Retinal pigment epithelial cell (primary cell): ENCODE measurements around the gene UBASH3B.

Experiments used
- DNase-seq: peaks from one replicate; pipeline ENCODE4 v3.0.0-alpha.2; 2010; ENCODE audit warnings: low read depth
- H3K4me3 ChIP-seq: 2 replicates; pipeline ENCODE4 v1.5.1; 2011; ENCODE audit warnings: mild to moderate bottlenecking, low read length, control low read depth, moderate library complexity
- TF ChIP-seq, protein P1 (sequence below): conservative IDR thresholded peaks from 2 replicates; pipeline ENCODE4 v1.5.1; 2011; ENCODE audit warnings: low read depth, low read length, control low read depth, inconsistent platforms

UBASH3B gene

DNA sequence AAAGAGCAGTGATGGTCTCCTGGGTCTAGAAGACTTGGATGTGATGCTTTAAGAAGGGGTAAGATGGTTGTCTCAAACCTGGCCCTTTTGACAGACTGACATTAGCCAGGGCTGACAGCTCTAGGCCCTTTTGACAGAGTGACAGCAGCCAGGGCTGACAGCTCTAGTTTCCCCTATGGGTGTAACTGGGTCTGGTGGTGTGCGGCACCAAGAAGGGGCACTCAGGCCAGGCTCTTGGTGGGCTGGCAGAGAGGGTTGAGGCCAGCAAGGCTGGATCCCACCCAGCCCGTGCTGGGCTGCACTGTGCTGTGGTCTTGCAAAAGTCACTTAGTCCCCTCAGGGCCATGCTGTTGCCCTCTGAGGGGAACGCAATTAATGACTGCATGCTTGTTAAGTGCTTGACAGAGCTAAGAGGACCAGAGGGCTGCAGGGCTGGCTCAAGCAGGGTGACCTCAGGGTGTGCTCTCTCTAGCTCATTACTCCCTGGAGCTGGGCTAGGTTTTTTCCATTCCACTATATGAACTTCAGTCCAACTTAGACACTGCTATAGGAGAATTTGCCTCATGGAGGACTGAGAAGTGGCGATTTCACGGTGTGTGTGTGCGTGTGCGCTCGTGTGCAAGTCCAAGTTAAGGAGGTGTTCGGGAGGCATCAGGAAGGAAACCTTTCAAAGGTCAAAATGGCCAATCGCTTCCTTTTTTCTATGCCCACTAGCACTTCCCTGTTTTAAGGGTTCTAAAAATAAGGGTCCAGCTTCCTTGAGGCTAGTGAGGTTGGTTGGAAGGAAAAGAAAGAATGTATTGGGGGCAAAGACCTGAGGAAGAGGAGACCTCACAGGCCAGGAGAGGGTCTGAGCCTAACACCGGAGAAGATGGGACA lies 4.4 kb downstream of the UBASH3B start:
- DNase-seq: no peak
- H3K4me3 ChIP-seq: no peak overlapping the region
- TF ChIP-seq, protein P1, sequence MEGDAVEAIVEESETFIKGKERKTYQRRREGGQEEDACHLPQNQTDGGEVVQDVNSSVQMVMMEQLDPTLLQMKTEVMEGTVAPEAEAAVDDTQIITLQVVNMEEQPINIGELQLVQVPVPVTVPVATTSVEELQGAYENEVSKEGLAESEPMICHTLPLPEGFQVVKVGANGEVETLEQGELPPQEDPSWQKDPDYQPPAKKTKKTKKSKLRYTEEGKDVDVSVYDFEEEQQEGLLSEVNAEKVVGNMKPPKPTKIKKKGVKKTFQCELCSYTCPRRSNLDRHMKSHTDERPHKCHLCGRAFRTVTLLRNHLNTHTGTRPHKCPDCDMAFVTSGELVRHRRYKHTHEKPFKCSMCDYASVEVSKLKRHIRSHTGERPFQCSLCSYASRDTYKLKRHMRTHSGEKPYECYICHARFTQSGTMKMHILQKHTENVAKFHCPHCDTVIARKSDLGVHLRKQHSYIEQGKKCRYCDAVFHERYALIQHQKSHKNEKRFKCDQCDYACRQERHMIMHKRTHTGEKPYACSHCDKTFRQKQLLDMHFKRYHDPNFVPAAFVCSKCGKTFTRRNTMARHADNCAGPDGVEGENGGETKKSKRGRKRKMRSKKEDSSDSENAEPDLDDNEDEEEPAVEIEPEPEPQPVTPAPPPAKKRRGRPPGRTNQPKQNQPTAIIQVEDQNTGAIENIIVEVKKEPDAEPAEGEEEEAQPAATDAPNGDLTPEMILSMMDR: no peak

DNA sequence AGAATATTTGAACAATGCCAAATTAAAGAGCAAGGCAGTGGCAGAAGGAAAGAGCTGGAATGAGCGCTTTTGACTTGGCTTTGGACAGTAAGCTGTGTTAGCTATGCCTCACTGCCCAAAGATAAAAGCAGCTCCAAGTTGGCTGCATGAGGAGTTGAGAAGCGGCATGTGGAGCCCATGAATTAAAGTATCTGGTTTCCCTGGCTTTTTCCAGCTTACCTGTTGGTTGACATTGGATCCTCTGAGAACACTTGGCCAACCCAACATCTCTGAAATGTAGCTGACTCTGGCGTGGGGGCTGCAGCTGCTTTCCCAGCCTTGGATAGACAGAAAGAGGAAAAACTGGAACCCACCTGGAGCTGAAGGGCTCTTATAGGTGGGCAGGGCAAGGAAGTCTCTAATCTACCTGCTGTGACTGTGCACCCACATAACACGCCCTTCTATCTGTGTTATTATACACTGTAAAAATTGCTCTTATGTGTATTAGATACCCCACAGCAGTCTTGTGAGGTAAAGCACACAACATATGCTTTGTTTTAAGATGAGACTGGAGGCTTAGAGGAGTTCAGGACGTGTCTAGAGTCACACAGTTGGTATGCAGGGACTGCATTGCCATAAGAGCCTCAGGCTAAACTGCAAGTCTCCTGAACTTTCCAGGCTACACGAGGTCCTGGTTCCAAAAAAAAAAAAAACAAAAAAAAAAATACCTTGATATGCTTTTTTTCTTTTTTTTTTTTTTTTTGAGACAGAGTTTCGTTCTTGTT lies 5.8 kb downstream of the UBASH3B start:
- TF ChIP-seq, protein P1: no peak
- peak; percentile 48 for DNase-seq
- H3K4me3 ChIP-seq: no peak overlapping the region

DNA sequence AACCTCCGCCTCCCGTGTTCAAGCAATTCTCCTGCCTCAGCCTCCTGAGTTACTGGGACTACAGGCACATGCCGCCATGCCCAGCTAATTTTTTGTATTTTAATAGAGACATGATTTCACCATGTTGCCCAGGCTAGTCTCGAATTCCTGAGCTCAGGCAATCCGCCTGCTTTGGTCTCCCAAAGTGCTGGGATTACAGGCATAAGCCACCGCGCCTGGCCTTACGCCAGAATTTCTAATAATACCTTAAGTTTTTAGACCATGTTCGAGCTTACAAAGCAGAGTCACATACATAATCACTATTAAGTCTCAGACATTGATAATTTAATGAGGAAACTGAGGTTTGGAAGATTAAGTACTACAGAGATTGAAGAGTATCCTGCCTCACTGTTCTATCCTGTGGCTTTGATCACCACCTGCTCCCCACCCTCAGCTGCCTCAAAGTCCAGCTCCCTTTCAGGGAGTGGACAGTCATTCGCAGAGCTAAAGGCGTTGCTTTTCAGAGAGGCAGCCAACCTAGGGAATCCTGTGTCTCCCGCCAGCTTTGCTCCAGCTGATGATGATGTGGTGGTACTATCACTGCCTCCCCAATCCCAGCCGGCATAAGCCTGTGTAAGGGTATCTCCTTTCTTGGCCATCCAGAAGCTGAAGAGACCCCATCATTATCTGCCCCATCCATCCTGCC lies 7.7 kb downstream of the UBASH3B start:
- TF ChIP-seq, protein P1: no peak
- H3K4me3 ChIP-seq: no peak overlapping the region
- peak; percentile 26 for DNase-seq

DNA sequence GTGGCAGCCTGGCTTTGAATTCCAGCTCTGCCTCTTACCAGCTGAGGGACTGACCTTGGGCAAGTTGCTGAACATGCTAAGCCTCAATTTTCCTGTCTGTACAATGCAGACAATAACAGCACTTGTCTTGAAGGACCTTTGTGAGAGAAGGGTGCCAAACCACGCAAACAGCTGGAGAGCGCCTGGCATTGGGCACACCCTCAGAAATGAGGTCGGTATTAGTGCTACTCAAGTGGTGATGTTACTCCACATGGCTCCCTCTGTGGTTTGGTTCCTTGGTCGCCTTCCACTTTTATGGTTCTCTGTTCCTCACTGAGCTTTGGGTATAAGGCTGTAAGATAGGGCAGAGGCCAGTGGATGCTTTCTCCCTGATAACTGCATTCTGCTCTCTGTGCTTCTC lies 8.2 kb downstream of the UBASH3B start:
- TF ChIP-seq, protein P1: no peak
- no peak for DNase-seq
- H3K4me3 ChIP-seq: no peak overlapping the region

DNA sequence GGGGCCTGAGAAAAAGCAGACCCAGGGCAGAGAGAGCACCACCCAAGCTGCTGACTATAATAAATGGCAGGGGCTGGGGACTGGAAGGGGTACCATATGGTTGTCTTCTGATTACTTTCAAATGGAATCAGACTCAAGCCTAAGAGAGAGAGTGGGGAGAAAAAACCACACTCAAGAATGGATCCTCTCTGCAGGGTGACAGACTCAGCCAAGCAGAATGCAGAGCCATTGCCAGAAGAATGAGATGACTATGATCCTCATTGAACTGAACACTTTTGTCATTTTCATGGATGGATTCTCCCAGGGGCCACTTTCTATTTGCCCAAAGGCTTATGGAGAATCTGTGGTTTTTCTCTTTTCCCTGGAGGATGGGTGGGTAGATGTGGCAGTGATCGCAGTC lies 8.7 kb downstream of the UBASH3B start:
- no peak overlapping the region for H3K4me3 ChIP-seq
- TF ChIP-seq, protein P1: no peak
- no peak for DNase-seq

DNA sequence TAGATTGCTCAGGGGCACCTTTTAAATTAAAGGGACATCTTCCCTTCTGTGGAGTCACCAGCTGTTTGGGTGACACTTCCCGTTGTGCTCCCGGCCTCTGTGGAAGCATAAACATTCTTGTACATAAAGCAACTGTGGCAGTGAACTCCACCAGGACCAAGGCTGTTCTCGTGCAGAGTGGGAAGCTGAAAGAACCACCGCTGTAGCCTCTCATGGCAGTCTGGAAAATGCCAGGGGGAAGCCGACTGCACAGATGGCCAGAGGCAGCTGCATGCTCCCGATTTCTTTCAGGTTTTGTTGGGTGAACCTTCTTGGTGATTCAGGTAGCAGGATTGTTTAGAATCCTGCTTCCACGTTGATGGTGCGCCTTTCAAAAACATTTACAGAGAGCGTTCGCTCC lies 10.3 kb downstream of the UBASH3B start:
- no peak overlapping the region for H3K4me3 ChIP-seq
- DNase-seq: no peak
- TF ChIP-seq, protein P1: no peak
